IMR-90 (cell line): ENCODE data around the gene L3MBTL2.

Experiments
- CEBPB ChIP-seq: IDR thresholded peaks from 2 replicates; pipeline ENCODE4 v1.6.1; 2012; ENCODE audit warnings: low read depth, low read length, improper control_type of control experiment
- CHD1 ChIP-seq: IDR thresholded peaks from 2 replicates; pipeline ENCODE4 v1.6.1; 2012; ENCODE audit warnings: low read depth, low read length, improper control_type of control experiment
- MAZ ChIP-seq: IDR thresholded peaks from 2 replicates; pipeline ENCODE4 v1.6.1; 2012; ENCODE audit warnings: low read depth, mild to moderate bottlenecking, low read length, improper control_type of control experiment, moderate library complexity, borderline replicate concordance
- POLR2A ChIP-seq: IDR thresholded peaks from 2 replicates; pipeline ENCODE4 v1.6.1; 2012; ENCODE audit warnings: mild to moderate bottlenecking, low read depth, low read length
- RAD21 ChIP-seq: IDR thresholded peaks from 2 replicates; pipeline ENCODE4 v1.6.1; 2012; ENCODE audit warnings: low read length, improper control_type of control experiment
- RCOR1 ChIP-seq: IDR thresholded peaks from 2 replicates; pipeline ENCODE4 v1.6.1; 2012; ENCODE audit warnings: mild to moderate bottlenecking, low read length, improper control_type of control experiment; ENCODE audit not compliant: insufficient replicate concordance
- SMC3 ChIP-seq: fragments of 150-350 bp; IDR thresholded peaks from 2 replicates; pipeline ENCODE4 v1.6.1; 2016; ENCODE audit warnings: low read depth, mild to moderate bottlenecking, antibody characterized with exemption, low read length, moderate library complexity
- TF ChIP-seq, protein P1 (sequence below): conservative IDR thresholded peaks from 2 replicates; pipeline ENCODE4 v1.5.1; 2012; ENCODE audit warnings: mild to moderate bottlenecking, low read depth, low read length, improper control_type of control experiment
- TF ChIP-seq, protein P2 (sequence below): fragments of 150-350 bp; IDR thresholded peaks from 2 replicates; pipeline ENCODE4 v1.6.1; 2017; ENCODE audit warnings: mild to moderate bottlenecking, antibody characterized with exemption, low read length, low read depth

GRCh38 chr22:41280854-41281253, 75.7 kb downstream of the L3MBTL2 start:
- TF ChIP-seq, protein P1, sequence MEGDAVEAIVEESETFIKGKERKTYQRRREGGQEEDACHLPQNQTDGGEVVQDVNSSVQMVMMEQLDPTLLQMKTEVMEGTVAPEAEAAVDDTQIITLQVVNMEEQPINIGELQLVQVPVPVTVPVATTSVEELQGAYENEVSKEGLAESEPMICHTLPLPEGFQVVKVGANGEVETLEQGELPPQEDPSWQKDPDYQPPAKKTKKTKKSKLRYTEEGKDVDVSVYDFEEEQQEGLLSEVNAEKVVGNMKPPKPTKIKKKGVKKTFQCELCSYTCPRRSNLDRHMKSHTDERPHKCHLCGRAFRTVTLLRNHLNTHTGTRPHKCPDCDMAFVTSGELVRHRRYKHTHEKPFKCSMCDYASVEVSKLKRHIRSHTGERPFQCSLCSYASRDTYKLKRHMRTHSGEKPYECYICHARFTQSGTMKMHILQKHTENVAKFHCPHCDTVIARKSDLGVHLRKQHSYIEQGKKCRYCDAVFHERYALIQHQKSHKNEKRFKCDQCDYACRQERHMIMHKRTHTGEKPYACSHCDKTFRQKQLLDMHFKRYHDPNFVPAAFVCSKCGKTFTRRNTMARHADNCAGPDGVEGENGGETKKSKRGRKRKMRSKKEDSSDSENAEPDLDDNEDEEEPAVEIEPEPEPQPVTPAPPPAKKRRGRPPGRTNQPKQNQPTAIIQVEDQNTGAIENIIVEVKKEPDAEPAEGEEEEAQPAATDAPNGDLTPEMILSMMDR: no peak
- TF ChIP-seq SMC3: no peak
- no peak for TF ChIP-seq POLR2A
- TF ChIP-seq CEBPB: no peak
- TF ChIP-seq CHD1: no peak
- TF ChIP-seq MAZ: no peak
- no peak for TF ChIP-seq RAD21
- TF ChIP-seq, protein P2, sequence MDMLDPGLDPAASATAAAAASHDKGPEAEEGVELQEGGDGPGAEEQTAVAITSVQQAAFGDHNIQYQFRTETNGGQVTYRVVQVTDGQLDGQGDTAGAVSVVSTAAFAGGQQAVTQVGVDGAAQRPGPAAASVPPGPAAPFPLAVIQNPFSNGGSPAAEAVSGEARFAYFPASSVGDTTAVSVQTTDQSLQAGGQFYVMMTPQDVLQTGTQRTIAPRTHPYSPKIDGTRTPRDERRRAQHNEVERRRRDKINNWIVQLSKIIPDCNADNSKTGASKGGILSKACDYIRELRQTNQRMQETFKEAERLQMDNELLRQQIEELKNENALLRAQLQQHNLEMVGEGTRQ: no peak
- no peak for TF ChIP-seq RCOR1
